Hematopoietic multipotent progenitor cell (in vitro differentiated cells): ENCODE results near the gene EHD3. TPM values are rescaled to one million over a fixed set of nuclear protein-coding genes. Genes with fewer than 3 reads are reported as not detected.

Experiments used
- DNase-seq, 3 donors: peaks; one replicate each; pipeline ENCODE4 v3.0.0-alpha.2; 2011 to 2015; ENCODE audit warnings: low read depth in 2 of 3, low spot score in 2 of 3
- total RNA-seq: library from RNA; depleted of rRNA; stranded (reverse); fragments of >200 nt; gene quantifications from one replicate; pipeline ENCODE4 v1.2.3, GENCODE V29; 2012

EHD3 gene
- total RNA-seq, result 18.9 TPM

GRCh38 chr2:31233741-31234682 is at the start of gene EHD3:
Gene EHD3 (plus strand): TSS chr2:31234152. CDS start chr2:31234622, 470 bp downstream.
- DNase-seq, result peak; percentile 34 to 90 (median 89)

- no peak for DNase-seq
Observed at GRCh38 chr2:31187166-31187565, 46.8 kb upstream of the EHD3 start.

GRCh38 chr2:31188131-31188530 is 45.8 kb upstream of the EHD3 start:
- DNase-seq, result no peak

GRCh38 chr2:31189141-31189540 is 44.8 kb upstream of the EHD3 start:
- no peak for DNase-seq

GRCh38 chr2:31190188-31190587 is 43.8 kb upstream of the EHD3 start:
- no peak for DNase-seq

GRCh38 chr2:31191931-31192330 is 42.0 kb upstream of the EHD3 start:
- DNase-seq, result no peak

- no peak for DNase-seq
Observed at GRCh38 chr2:31192396-31192795, 41.6 kb upstream of the EHD3 start.

GRCh38 chr2:31192851-31193392 is 41.0 kb upstream of the EHD3 start:
- DNase-seq, result no peak

- DNase-seq, result no peak
Observed at GRCh38 chr2:31193806-31194205, 40.1 kb upstream of the EHD3 start.

- DNase-seq, result no peak
Observed at GRCh38 chr2:31196622-31197021, 37.3 kb upstream of the EHD3 start.

GRCh38 chr2:31197166-31197565 is 36.8 kb upstream of the EHD3 start:
- no peak for DNase-seq

- DNase-seq, result no peak
Observed at GRCh38 chr2:31197669-31198068, 36.3 kb upstream of the EHD3 start.

GRCh38 chr2:31199206-31199605 is 34.7 kb upstream of the EHD3 start:
- DNase-seq, result no peak

- DNase-seq, result no peak
Observed at GRCh38 chr2:31200972-31201371, 33.0 kb upstream of the EHD3 start.

- no peak for DNase-seq
Observed at GRCh38 chr2:31202041-31202440, 31.9 kb upstream of the EHD3 start.

GRCh38 chr2:31202833-31203232 is 31.1 kb upstream of the EHD3 start:
- no peak for DNase-seq

GRCh38 chr2:31203916-31204315 is 30.0 kb upstream of the EHD3 start:
- DNase-seq, result no peak

GRCh38 chr2:31204783-31205182 is 29.2 kb upstream of the EHD3 start:
- no peak for DNase-seq

GRCh38 chr2:31205186-31205585 is 28.8 kb upstream of the EHD3 start:
- no peak for DNase-seq

- DNase-seq, result no peak
Observed at GRCh38 chr2:31205613-31206012, 28.3 kb upstream of the EHD3 start.

GRCh38 chr2:31207790-31208189 is 26.2 kb upstream of the EHD3 start:
- no peak for DNase-seq

GRCh38 chr2:31208240-31208639 is 25.7 kb upstream of the EHD3 start:
- no peak for DNase-seq
